H54 (cell line): Measurements from ENCODE around the gene PIGU.
"Not testable (repeated sequence)": the region's sequence is repeated elsewhere in the genome, so short reads cannot be mapped to it uniquely, and the experiment has no call there.

ENCODE experiments used
- DNase-seq: peaks from one replicate; pipeline ENCODE4 v3.0.0; 2011; ENCODE audit warnings: low spot score, mixed read lengths; ENCODE audit not compliant: insufficient read length
- FAIRE-seq: peaks from 3 replicates; lab custom pipeline; 2011; peaks lifted over from hg19 to GRCh38; lab: Jason Lieb, UNC
- POLR2A ChIP-seq: IDR thresholded peaks from 2 replicates; pipeline ENCODE4 v1.6.1; 2011; ENCODE audit warnings: low read depth, mild to moderate bottlenecking, low read length

PIGU gene, protein sequence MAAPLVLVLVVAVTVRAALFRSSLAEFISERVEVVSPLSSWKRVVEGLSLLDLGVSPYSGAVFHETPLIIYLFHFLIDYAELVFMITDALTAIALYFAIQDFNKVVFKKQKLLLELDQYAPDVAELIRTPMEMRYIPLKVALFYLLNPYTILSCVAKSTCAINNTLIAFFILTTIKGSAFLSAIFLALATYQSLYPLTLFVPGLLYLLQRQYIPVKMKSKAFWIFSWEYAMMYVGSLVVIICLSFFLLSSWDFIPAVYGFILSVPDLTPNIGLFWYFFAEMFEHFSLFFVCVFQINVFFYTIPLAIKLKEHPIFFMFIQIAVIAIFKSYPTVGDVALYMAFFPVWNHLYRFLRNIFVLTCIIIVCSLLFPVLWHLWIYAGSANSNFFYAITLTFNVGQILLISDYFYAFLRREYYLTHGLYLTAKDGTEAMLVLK

DNA sequence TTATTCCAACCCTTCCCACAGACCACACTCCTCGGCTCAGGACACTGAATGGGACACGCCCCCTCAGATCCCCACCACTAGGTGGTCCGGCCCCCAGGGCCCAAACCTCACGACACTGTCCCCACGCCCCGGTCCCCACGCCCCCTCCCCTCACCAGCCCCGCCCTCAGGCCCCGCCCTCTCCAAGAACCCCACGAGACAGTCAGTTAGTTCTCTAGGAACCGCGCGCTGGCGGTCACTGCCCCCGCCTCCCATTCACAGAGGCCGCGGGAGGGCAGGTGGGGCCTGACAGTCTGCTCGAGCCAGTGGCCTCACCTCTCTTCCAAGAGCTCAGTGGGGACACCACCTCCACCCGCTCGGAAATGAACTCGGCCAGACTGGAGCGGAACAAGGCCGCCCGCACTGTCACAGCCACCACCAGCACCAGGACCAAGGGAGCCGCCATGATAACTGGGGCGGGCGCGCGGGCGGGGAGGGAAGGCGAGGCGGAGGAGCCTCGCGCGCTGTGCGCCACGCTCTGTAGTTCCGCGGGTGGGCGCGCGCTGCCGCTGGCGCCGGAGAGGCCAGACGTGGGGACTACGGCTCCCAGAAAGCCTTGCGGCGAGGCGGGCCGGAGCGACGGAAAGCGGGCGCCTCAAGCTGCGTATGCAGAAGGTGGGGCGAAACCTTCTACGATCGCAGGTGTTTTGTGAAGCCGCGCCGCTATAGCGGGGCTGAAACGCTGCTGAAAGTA, at the start of gene PIGU:
TSS of gene PIGU (minus strand) at position 451 of the 732 bp plus-strand sequence. CDS start at position 444, 7 bp downstream.
- FAIRE-seq: peak; percentile 30
- peak; percentile 84 for DNase-seq
- peak; percentile 37 for TF ChIP-seq POLR2A

DNA sequence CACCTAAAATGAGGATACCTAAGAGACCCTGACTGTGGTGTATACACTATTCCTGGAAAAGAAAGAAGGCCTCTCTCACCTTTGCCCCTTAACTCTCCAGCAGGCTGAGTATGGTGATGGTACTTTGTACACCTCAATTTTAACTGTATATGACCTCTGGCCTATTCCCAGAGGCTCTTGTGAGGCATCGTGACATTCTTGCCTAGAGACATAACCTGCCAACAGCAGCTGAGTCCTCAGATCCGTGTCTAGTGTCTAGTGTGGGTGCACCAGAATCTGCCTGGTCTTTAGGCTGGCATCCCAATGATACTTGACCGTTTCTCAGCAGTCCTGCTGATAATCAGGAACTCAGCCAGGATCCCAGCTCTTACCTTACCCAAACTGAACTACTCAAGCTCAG, 47.3 kb upstream of the PIGU start:
- TF ChIP-seq POLR2A: no peak
- no peak for DNase-seq
- FAIRE-seq: no peak

DNA sequence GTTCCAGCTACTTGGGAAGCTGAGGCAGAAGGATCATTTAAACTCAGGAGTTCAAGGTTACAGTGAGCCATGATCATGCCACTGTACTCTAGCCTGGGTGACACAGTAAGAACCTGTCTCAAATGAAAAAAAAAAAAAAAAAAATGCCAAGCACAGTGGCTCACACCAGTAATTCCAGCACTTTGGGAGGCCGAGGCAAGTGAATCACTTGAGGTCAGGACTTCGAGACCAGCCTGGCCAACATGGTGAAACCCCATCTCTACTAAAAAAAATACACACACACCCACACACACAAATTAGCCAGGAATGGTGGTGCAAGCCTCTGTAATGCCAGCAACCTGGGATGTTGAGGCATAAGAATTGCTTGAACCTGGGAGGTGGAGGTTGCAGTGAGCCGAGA, 45.7 kb upstream of the PIGU start:
- DNase-seq, FAIRE-seq: not testable (repeated sequence)

DNA sequence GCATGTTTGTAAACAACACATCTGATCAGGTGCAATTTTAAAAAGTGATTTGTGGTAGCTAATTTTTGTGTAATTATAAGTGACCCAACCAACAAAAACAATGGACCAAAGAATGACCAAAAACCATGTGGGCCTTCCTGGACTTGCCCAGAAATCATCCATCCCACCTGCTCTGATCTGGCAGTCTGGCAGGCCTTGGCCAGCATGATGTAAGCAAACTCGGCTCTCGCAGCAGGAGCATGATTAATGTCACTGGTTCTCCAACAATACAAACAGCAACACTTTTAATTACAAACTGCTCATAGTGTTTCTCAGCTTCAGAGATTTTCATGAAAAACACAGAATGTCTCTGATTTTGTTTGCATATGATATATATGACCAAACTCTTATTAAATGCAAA, 43.4 kb upstream of the PIGU start:
- TF ChIP-seq POLR2A: no peak
- FAIRE-seq: no peak

DNA sequence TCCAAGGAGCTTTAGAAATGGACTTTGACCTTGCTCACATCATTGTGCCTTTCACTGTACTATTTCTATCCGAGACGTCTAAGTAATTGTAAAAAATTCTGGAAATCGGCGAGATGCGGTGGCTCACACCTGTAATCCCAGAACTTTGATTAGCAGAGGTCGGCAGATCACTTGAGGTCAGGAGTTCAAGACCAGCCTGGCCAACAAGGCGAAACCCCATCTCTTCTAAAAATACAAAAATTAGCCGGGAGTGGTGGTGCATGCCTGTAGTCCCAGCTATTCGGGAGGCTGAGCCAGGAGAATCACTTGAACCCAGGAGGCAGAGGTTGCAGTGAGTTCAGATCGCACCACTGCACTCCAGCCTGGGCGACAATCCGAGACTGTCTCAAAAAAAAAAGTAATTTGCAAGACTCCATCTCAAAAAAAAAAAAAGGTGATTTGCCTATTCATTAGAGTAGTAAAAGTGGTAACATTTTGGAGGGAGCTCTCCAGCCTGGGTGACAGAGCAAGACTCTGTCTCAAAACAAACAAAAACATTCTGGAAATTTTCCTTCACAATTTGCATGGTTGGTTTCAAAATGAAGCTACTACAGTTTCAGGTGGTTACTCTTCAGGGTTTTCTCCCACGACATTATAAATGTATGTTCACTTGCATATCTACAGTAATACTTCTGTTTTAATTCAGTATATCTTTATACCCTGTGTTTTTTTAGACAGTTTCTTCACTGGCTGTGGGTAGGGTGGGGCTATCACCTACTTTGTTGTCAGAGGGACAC, 42.5 kb upstream of the PIGU start:
- not testable (repeated sequence) for DNase-seq, FAIRE-seq

More for the DNA sequence above, 43.4 kb upstream of the PIGU start:
- no peak for DNase-seq

DNA sequence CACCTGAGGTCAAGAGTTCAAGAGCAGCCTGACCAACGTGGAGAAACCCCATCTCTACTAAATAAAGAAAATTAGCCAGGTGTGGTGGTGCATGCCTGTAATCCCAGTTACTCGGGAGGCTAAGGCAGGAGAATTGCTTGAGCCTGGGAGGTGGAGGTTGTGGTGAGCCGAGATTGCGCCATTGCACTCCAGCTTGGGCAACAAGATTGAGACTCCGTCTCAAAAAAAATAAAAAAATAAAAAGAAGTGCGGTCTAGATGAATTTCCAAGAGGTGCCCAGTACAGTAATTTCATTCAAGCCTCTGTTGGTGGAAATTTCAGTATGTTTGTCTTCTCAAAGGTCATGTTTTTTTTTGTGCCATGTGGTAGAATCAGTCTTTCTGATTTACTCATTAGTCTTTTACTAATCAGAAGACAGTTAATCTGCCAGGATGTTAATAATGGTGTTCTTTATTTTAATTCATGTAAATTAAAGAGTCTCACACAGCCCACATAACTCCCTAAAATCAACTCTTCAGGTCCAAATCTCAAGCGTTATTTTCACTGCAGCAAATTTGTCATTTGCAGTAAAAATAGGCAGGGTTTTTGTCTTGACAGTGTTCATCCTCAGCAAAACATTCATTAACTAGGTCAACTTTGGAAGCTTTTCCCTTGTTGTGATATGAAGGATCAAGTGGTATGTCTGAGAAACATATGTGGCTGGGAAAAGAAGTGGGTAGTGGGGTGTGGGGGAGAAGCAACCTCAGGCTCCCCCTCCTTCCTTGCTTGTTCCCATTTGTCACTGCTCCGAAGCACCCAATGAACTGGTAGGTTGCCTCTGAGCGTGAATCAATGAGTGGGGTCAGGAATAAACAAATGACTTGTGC, 40.6 kb upstream of the PIGU start:
- DNase-seq (no peak), FAIRE-seq (no peak)
- TF ChIP-seq POLR2A: no peak

DNA sequence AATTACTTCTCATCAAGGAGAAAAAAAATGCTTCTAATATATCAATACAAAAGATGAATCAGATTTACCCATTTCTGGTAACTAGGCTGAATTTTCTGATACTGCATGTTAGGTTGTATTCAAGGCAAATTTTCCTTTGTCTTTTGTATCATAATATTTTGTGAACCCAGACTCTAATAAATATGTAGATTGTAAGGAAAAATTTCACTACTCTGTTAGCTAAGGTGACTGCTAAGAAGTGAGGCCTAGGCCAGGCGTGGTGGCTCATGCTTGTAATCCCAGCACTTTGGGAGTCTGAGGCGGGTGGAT, 40.0 kb upstream of the PIGU start:
- FAIRE-seq: no peak
- no peak for TF ChIP-seq POLR2A
- DNase-seq: no peak

DNA sequence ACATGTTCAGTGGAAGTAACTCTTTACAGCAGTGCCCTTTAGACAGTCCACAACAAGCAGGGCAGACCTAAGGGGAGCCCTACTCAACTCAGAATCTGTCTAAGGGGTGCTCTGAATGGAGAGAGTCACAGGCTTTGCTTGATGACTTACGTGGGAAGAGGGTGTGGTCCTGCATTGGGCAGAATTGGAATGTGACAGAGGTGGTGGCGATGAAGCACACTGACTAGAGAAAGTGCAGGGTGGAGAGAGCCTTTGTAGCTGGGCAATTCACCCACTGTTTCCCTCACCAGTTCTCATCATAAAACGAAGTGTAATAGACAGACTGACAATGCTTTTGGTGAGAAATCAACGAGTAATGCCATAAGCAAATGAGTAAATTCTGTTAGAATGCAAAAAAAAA, 38.5 kb upstream of the PIGU start:
- FAIRE-seq: no peak
- DNase-seq: no peak
- TF ChIP-seq POLR2A: no peak

DNA sequence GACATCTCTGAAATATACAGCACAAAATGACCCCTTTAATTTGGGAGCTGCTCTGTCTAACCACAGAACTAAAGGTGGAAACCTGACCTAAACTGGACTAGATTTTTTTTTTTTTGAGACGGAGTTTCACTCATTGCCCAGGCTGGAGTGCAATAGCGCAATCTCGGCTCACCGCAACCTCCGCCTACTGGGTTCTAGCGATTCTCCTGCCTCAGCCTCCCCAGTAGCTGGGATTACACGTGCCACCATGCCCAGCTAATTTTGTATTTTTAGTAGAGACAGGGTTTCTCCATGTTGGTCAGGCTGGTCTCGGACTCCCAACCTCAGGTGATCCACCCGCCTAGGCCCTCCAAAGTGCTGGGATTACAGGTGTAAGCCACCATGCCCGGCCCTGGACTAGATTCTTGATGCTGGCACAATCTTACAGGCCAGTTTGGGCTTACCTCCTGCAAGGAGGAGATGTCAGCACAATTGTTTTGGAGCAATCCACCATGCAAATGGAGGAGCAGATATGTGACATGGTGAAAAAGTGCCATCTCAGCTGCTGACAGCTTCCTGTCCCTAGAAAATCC, 37.1 kb upstream of the PIGU start:
- not testable (repeated sequence) for DNase-seq, FAIRE-seq

DNA sequence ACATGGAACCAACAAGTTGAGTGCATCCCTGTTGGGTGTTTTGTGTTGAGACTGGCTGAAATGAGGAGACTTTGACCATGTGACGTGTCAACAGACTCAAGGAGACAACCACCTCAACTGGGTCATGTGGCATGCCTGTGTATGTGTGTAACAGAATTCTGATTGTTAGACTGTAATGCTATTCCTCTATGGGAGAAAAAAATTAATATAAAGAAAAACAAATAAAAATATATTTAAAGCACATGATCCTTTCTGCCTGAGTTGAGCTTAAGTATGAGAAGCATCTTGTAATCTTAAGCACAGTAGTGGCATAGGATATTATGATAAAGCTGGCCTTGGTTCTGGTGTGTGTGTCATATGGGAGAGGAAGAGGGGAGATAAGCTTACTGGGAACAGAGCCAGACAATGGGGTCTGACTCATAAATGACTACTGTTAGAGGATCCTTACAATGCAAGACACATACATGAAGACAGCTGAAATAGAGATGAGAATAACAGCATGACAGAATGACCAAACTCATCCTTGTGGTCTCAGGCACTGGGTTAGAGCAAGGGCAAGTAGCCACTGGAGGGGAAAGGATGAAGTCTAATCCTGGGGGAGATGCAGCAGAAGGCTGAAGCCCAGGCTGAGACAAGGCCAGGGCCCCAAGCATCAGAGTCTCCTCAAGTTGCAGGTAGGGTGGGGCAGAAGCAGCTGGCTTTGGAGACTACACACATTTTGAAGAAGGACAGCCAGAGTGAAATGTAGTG, 36.5 kb upstream of the PIGU start:
- no peak for TF ChIP-seq POLR2A
- DNase-seq (peak; percentile 96), FAIRE-seq (peak; percentile 41)

DNA sequence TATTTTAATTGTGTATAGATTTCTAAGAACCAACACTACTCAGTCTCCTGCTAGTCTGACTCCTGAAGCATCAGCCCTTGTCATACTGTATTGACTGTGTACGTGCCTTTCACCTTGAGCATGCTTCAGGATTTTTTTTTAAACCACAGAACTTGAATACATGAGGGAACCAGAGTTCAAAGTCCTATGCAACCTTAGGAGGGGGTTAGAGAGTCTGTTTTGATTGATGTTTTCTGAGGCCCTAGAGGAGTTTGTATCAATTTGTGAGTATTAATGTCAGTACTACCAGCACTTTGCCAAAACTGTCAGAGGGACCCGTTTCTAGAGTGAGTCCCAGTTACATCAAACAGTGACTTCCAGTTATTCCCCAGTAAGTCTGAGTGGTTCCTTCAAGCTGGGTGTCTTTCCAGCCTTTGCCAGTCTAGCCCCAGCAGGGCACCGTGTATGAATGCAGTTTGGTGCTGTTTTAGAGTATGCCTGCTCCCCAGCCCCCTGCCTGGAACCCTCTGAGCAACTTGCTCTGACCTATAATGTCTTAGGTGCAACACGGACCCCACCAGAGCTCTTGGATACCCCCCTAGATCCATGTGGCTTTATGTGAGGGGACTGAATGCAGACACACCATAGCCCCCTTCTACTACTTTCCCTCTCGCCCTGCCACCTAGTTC, 35.8 kb upstream of the PIGU start:
- DNase-seq (no peak), FAIRE-seq (no peak)
- no peak for TF ChIP-seq POLR2A

DNA sequence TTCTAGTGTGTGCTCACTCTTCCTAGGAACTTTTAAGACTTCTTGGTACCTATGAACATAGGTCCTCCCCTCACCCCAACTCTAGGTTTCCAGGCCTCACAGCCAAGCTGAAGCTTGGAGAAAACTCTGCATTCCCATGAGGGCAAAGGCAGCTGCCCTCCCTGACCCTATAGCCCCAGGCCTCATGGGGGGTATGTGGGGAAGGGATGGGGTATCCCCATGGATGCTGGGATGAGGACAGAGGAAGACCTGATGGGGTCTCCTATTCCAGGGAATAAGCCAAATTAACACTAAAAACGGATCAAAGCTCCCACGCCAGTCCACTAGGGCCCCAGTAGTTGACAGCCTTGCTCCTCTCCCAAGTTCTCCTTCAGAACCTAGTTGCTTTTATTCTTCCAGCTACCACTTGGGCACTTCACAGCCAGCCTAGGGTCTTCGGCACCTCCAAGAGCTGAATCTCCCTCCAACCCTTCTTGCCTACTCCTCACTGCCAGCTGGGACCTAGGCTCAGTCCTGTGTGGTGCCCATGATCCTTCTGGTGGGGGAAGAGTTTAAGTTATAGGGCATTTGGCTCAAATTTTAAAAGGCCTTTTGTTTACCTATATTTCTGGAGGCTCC, 35.0 kb upstream of the PIGU start:
- no peak for FAIRE-seq
- DNase-seq: no peak
- no peak for TF ChIP-seq POLR2A
